ENCODE results near the gene GCM1. TPM values are rescaled to one million over a fixed set of nuclear protein-coding genes. Genes with fewer than 3 reads are reported as not detected.
"Not testable (repeated sequence)": the region's sequence is repeated elsewhere in the genome, so short reads cannot be mapped to it uniquely, and the experiment has no call there.

The GCM1 gene
- polyA plus RNA-seq, 3 donors = 0.06 to 0.23 (median 0.08) TPM

DNA sequence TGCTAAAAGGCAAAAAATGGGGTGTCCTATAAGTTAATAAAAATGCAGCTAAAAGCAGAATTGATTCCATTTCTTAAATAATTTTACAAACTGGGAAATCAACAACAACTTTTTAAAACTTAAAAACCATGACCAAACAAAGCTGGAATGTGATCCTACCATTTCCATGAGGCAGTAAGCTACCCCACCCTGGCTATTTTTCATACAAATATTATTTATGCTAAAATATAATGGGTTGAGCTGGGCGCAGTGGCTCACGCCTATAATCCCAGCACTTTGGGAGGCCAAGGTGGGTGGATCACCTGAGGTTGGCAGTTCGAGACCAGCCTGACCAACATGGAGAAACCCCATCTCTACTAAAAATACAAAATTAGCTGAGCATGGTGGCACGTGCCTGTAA lies 6.6 kb upstream of the GCM1 start:
- DNase-seq (ENCODE audit: extremely low read depth in 1 of 11, low read depth in 9 of 11, low spot score in 4 of 11) = not testable (repeated sequence)

DNA sequence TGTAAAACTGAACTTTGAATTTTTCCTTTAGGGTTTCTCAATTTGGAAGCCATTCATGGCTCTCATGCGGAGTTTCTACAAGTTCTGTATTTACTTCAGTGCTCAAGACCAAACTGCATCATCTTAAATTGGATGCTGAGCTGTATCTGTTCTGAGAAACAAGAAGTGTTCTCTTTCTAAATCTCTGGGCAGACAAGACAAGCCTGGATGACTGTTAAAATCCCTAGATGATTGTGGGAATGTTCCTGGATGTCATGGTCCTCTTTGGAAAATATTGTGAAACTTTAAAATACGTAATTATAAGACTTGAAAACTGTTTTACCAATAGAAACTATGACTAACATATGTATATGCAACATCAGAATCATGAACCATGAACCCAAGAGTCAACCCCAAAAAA lies 6.2 kb upstream of the GCM1 start:
- no peak for DNase-seq (ENCODE audit: extremely low read depth in 1 of 11, low read depth in 9 of 11, low spot score in 4 of 11)

DNA sequence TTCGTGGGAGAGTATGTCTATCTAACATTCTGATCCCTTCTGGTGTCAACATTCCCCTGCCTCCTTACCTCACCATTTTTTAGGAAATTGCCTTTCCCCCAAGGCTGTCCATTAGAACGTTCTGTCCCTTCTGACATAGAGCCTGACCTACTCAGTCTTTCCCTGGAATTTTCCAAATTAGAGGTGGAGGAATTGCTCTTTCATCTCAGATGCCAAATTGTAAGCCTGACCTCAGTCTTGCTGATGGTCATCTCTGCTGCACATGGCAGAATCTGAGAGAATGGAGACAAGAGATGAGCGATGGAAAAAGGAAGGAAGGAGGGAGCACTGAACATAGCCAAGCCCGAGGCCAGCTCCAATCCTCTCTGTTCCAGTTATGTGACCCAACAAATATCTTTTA lies 5.4 kb upstream of the GCM1 start:
- DNase-seq (ENCODE audit: extremely low read depth in 1 of 11, low read depth in 9 of 11, low spot score in 4 of 11) = no peak

DNA sequence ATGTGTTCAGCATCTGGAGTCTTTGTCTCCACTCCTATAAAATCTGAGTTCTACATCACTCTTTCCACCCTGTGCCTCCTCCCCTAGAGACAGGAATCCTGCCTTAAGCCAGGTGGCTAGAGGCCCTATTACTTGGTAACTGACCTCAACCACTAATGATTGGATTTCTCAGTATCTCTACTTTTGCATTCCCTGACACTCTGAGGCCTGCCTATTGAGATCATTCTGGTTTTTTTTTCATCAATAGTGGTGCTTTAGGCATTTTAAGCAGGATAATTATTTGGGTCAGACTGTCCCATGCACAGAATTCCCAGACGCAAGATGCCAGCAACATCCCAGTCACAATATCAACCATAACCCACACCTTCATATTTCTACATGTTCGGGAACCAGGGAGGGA lies 3.9 kb upstream of the GCM1 start:
- DNase-seq (ENCODE audit: extremely low read depth in 1 of 11, low read depth in 9 of 11, low spot score in 4 of 11) = no peak

DNA sequence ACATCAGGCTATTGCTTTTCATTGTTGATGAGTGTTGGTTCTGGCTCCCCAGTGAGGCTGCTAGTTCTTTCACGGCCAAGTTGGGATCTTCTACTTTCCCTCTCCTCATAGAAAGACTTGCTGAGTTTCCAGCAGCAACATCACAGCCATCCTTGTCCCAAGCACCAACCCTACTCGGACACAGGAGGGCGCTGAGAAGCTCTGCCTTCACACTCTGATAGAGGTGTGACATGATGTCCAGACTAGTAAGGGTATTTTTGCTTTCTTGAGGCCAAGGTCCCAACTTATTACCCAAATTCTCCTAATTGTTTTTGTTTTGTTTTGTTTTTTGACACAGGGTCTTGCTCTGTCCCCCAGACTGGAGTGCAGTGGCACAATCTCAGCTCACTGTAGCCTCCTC lies 3.0 kb upstream of the GCM1 start:
- DNase-seq (ENCODE audit: extremely low read depth in 1 of 11, low read depth in 9 of 11, low spot score in 4 of 11) = no peak

DNA sequence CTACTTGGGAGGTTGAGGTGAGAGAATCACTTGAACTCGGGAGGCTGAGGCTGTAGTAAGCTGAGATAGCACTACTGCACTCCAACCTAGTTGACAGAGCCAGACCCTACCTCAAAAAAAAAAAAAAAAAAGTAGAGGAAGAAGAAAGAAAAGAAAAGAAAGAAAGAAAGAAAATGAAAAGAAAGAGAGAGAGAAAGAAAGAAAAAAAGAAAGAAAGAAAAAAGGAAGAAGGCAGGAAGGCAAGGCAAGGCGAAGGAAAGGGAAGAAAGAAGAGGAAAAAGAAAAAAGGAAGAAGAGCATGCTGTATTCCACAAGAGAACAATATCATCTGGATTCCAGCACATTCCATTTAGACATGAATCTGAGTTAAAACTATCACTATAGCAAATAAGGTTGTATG lies 3.8 kb downstream of the GCM1 start:
- DNase-seq (ENCODE audit: extremely low read depth in 1 of 11, low read depth in 9 of 11, low spot score in 4 of 11) = no peak

DNA sequence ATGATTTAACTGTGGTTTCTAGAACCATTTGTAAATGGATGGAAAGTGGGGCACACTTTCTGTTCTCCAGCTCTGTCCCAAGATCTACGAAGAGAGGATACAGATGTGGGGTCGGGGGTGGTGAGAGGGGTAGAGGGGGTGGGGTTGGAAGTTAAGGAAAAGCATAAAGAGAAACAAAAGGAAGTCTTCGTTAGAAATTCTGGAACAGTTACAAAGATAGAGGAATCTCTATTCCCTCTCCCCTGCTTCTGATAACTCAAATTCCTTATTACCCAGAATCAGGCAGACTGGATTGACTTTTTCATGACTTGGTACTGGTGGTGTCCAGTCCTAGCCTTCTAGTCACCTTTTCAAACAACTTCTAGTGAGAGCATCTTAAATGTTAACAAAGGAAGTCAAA lies 4.9 kb downstream of the GCM1 start:
- no peak for DNase-seq (ENCODE audit: extremely low read depth in 1 of 11, low read depth in 9 of 11, low spot score in 4 of 11)

DNA sequence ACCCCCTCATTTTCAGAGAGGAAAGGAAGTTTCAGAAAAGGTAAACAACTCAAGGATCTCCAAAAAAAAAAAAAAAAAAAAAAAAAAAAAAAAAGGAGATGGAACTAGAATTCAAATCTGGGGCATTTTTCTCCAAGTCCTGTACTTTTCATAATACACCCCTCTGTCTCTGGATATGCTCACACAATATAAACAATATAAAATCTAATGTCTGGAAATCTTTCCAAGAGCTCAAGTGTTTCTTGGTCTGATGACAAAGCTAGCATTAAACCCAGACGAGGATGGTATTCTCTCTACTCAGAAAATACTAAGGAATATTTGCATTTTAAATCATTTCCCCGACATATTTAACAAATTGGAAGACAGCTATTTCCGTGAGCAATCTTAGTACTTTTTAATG lies 5.8 kb downstream of the GCM1 start:
- DNase-seq (ENCODE audit: extremely low read depth in 1 of 11, low read depth in 9 of 11, low spot score in 4 of 11) = no peak

DNA sequence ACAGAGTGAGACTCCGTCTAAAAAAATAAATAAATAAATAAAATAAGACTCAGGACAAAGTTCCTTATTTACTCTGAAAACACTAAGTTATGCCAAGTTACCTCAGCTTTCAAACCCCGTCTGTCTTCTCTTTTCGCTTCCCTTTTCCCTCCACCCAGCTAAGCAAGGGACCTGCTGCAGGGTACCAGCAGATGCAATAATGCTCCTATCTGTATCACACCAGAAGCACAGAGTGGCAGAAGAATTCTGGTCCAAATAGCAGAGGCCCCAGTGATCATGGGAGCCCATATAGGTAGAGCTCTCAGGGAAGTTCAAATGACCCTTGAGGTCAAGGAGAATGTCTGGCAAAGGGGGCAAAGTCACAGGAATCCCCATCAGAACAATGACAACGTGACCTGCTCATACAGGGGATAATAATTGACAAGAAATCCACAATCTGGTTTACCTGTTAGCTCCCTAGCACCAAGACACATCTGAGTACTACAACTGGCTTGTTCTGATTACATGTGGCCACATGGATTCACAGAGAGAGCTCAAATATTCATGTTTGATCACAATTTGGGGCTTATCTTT lies 8.7 kb downstream of the GCM1 start:
- DNase-seq (ENCODE audit: extremely low read depth in 1 of 11, low read depth in 9 of 11, low spot score in 4 of 11) = no peak

DNA sequence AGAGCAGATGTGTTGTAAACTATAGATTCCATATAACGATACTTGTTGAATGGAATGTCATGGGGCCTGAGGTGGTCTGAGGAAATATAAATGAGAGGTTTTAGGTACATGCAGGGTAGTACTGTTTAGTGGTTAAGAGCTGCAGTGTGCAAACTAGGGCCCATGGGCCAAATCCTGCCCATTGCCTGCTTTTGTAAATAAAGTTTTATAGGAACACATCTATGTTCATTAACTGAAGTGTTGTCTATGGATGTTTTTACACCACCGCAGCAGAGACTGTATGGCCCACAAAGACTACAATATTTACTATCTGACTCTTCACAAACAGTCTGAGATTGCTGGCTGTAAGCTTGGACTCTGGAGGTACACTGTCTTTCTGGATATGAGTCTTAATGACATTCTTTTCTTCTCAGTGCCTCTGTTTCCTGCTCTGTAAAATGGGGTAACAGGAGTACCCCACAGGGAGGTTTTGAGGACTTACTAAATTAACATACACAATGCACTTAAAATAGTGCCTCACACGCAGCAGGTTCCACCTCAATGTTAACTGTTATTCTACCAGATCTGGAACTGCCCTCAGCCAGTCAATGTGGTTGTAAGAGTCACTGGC lies 12.5 kb downstream of the GCM1 start:
- DNase-seq (ENCODE audit: extremely low read depth in 1 of 11, low read depth in 9 of 11, low spot score in 4 of 11) = no peak

DNA sequence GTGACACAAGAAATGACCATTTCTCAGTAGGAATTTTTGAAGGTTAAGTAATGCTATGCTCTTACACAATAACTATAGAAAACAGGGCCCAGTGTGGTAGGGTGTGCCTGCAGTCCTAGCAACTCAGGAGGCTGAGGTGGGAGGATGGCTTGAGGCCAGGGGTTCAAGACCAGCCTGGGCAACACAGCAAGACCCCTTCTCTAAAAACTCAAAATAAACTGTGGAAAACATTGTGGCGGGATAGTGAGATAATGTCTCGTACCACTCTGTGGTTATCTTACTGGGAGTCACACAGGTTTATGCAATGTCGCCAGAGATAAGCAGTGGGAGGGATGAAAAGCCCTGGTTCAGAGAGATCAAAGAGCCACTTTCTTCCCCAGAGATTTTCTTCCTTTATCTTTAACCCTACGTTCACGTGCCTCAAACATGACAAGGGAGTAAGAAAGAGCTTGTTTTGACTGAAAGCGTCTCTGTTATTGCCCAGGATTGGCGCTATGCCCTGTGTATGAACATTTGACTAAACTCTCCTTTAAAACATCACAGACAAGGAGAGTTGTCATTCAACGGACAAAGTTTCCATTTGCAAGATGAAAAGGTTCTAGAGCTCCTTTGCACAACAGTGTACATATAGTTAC lies 13.9 kb downstream of the GCM1 start:
- no peak for DNase-seq (ENCODE audit: extremely low read depth in 1 of 11, low read depth in 9 of 11, low spot score in 4 of 11)

DNA sequence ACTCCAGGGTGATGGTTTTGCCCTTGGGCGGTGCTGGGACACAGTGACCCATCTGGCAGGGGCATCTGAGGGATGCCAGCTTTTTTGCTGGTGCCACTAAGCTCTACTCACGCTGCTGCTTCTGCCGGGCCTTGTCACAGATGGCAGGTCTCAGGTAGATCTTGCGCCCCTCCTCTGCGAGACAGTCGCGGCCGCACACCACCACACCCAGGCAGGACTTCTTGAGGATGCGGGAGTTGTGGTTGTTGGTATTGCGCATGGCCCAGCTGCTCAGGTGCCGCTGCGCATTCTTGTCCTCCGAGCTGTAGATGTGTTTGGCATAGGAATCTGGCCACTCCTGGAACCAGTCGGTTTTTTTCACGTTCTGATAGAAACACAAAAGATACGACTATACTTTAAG lies 14.7 kb downstream of the GCM1 start:
- DNase-seq (ENCODE audit: extremely low read depth in 1 of 11, low read depth in 9 of 11, low spot score in 4 of 11) = no peak

DNA sequence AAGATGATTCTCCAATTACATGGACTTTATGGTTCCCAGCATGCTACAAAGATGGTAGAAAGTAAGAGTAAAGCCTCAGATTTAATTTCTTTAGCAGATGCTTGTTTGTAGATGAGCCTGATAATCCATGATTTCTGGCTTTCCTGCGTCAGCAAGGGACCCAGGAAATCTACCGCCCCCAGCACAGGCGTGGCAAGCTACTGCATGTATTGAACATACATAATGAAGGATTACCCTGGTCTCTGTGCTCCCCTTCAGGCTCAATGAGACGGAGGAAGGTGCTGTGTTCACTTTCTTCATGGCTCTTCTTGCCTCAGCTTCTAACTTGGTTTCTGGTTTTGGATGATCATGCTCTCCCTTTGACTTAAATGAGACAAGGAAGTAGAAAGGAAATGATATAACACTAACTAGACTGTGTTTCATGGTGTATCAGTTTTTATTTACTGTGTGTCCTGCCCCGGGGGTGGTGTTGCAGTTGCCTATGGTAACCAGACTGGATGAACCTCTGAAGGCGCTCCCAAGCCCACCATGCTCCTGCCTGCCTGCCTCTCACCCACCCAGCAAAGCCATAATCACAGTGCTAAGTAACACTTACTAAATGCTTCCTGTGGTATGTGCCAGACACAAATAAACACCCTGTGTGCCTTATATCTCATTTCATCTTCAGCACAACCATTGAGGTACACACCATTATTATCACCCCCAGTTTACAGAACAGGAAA lies 17.9 kb downstream of the GCM1 start:
- DNase-seq (ENCODE audit: extremely low read depth in 1 of 11, low read depth in 9 of 11, low spot score in 4 of 11) = no peak

DNA sequence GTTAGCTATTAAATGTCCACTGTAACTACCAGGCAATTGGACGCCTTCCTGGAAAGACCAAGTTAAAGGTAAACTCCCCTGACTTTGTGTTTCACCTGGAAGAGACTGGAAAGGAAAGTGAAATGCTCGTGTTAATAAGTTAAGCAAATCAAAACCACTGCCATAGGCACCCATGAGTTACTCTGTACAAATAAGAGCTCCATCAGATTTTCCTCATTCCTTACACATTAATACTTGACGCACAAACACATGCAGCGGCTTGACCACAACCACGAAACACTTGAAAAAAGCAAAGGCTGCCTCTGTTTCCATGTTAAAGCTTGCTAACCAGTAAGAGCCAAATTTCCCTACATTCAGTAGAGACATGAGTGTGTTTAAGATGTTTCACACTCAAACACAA lies 19.8 kb downstream of the GCM1 start:
- DNase-seq (ENCODE audit: extremely low read depth in 1 of 11, low read depth in 9 of 11, low spot score in 4 of 11) = no peak

DNA sequence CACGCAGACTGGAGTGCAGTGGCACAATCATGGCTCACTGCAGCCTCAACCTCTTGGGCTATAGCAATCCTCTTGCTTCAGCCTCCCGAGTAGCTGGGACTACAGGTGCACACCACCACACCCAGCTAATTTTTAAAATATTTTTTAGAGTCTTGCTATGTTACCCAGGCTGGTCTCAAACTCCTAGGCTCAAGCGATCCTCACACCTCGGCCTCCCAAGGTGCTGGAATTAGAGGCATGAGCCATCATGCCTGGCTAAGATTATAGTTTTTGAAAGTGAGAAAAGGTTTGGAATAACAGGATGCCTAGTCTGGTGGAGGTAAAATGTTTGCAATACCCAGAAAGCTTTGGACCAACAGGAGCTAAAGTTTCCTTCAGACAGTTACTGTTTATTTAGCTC lies 23.4 kb downstream of the GCM1 start:
- no peak for DNase-seq (ENCODE audit: extremely low read depth in 1 of 11, low read depth in 9 of 11, low spot score in 4 of 11)

DNA sequence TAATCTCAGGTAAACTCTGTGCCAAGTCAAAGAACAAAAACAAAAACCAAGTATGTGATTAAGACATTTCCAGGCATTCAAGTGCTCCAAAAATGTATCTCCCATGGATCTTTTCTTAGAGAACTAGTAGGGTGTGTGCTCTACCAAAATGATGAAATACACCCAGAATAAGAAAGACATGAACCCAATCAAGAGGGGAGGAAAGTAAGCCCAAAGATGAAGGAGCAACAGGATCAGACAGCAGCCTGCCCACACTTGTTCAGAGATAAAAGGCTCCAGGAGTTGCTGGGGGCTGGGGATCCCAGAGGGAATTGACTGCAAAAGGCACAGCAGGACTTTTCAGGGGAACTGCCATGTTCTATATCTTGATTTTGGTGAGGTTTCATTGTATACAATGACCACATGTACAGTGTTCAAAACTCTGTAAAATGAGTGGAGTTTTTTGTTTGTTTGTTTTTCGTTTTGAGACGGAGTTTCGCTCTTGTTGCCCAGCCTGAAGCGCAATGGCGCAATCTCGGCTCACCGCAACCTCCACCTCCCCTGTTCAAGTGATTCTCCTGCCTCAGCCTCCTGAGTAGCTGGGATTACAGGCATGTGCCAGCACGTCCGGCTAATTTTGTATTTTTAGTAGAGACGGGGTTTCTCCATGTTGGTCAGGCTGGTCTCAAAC lies 24.4 kb downstream of the GCM1 start:
- DNase-seq (ENCODE audit: extremely low read depth in 1 of 11, low read depth in 9 of 11, low spot score in 4 of 11) = no peak

DNA sequence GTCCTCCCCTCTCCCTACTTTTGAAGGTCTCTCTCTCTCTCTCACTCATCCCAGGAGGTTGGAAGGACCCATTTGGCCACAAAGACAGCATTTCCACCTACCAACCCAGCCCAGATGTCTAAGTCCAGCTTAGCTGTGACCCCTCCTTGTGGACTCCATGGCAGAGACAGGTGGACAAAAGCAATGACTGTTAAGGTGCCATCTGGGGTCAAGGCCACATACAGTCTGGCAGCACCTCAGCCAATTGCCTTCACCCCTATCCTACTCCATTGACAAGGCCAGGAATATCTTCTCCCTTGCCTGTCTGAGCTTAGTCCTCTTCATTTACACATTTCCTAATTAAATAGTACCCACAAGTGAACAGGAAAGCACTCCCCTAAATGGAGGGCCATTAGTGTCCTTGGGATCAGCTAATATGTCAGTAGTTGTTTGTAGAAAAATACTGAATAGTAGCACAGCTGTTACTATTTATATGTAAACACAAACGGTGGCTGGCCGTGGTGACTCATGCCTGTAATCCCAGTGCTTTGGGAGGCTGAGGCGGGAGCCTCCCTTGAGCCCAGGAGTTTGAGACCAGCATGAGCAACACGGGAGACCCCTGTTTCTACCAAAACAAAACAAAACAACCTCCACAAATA lies 28.8 kb downstream of the GCM1 start:
- no peak for DNase-seq (ENCODE audit: extremely low read depth in 1 of 11, low read depth in 9 of 11, low spot score in 4 of 11)

DNA sequence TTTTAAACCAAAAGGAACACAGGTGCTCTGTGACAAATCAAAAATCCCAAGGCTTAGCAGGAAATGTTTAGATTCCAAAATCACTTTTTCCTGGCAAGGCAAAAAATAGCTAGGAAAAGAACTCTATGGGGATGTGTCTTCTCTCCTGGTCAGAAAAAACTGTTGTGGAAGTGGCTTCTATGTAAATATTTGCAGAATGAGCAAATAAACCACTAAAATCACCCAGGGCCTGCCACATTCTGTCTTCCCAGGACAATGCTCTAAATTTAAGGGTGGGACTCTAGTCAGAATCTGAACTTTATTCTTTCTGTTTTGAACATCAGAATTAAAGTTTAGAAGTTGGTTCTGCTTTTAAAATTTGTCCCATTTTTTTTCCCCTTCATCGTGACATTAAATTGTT lies 29.3 kb downstream of the GCM1 start:
- DNase-seq (ENCODE audit: extremely low read depth in 1 of 11, low read depth in 9 of 11, low spot score in 4 of 11) = no peak

DNA sequence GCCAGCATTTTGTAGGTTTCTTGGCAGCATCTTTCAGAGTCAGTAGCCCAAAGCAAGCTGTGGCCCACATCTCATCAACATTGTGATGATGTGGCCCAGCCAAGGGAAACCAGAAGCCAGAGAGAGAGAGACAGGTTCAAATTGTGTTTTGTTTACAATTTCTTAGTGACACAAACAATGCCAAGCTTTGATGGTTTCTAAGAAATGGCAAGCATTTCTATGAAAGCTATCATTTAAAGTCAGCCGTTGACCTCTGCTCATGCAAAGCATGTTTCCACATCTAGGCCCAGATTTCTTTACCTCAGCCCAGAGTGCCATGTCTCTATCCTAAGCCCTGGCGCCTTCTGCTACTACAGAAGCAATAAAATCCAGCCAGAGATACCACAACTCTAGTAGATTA lies 32.9 kb downstream of the GCM1 start:
- DNase-seq (ENCODE audit: extremely low read depth in 1 of 11, low read depth in 9 of 11, low spot score in 4 of 11) = no peak

Measured in renal cortex interstitium (tissue), 11 donors.